Eye (tissue), 1 donor: ENCODE measurements around the gene NSRP1.
"Not testable (repeated sequence)": the region's sequence is repeated elsewhere in the genome, so short reads cannot be mapped to it uniquely, and the experiment has no call there.

Experiments used
- DNase-seq: peaks from one replicate; pipeline ENCODE4 v3.0.0-alpha.2; 2015

The NSRP1 gene

GRCh38 chr17:30124273-30124796 is 7.7 kb downstream of the NSRP1 start:
- no peak for DNase-seq

GRCh38 chr17:30130121-30130520 is 13.5 kb downstream of the NSRP1 start:
- DNase-seq: no peak

- no peak for DNase-seq
Measured at GRCh38 chr17:30132615-30133014, 16.0 kb downstream of the NSRP1 start.

GRCh38 chr17:30133197-30133596 is 16.6 kb downstream of the NSRP1 start:
- DNase-seq: no peak

GRCh38 chr17:30134551-30134950 is 17.9 kb downstream of the NSRP1 start:
- DNase-seq: no peak

GRCh38 chr17:30137158-30137557 is 20.5 kb downstream of the NSRP1 start:
- no peak for DNase-seq

- not testable (repeated sequence) for DNase-seq
Measured at GRCh38 chr17:30147860-30148259, 31.2 kb downstream of the NSRP1 start.

GRCh38 chr17:30148376-30148775 is 31.8 kb downstream of the NSRP1 start:
- DNase-seq: no peak

GRCh38 chr17:30151471-30151870 is 34.9 kb downstream of the NSRP1 start:
- DNase-seq: no peak

- no peak for DNase-seq
Measured at GRCh38 chr17:30153463-30153862, 36.8 kb downstream of the NSRP1 start.

- DNase-seq: no peak
Measured at GRCh38 chr17:30155389-30155788, 38.8 kb downstream of the NSRP1 start.

- no peak for DNase-seq
Measured at GRCh38 chr17:30158896-30159625, 42.4 kb downstream of the NSRP1 start.

- DNase-seq: no peak
Measured at GRCh38 chr17:30160419-30161172, 44.0 kb downstream of the NSRP1 start.

GRCh38 chr17:30161601-30162000 is 45.0 kb downstream of the NSRP1 start:
- no peak for DNase-seq

GRCh38 chr17:30164531-30164930 is 47.9 kb downstream of the NSRP1 start:
- no peak for DNase-seq

GRCh38 chr17:30165147-30165546 is 48.5 kb downstream of the NSRP1 start:
- no peak for DNase-seq

- no peak for DNase-seq
Measured at GRCh38 chr17:30165960-30166359, 49.3 kb downstream of the NSRP1 start.

GRCh38 chr17:30170415-30170987 is 53.9 kb downstream of the NSRP1 start:
- DNase-seq: no peak

- no peak for DNase-seq
Measured at GRCh38 chr17:30172560-30172959, 55.9 kb downstream of the NSRP1 start.

- no peak for DNase-seq
Measured at GRCh38 chr17:30173649-30174048, 57.0 kb downstream of the NSRP1 start.

GRCh38 chr17:30174556-30174955 is 57.9 kb downstream of the NSRP1 start:
- DNase-seq: no peak

- DNase-seq: no peak
Measured at GRCh38 chr17:30176855-30177254, 60.2 kb downstream of the NSRP1 start.

- DNase-seq: no peak
Measured at GRCh38 chr17:30186761-30187160, 70.1 kb downstream of the NSRP1 start.

- DNase-seq: no peak
Measured at GRCh38 chr17:30187573-30187972, 71.0 kb downstream of the NSRP1 start.
